NCI-H187 treated with DMSO at 0.1 percent for 48 hours (cell line): ENCODE results near the gene PRDM4.

Experiments used
- DNase-seq: peaks from one replicate; lab custom pipeline; 2025; lab: John Stamatoyannopoulos, UW

The PRDM4 gene

GRCh38 chr12:107760809-107761501 lies at the start of gene PRDM4:
PRDM4 (minus strand) TSS chr12:107761137; CDS start chr12:107760515, 622 bp downstream.
- peak; percentile 66 for DNase-seq

- no peak for DNase-seq
Measured at GRCh38 chr12:107807471-107808150, 46.7 kb upstream of the PRDM4 start.

GRCh38 chr12:107805488-107806180 lies 44.7 kb upstream of the PRDM4 start:
- no peak for DNase-seq

- no peak for DNase-seq
Measured at GRCh38 chr12:107803092-107803491, 42.2 kb upstream of the PRDM4 start.

GRCh38 chr12:107801150-107801549 lies 40.2 kb upstream of the PRDM4 start:
- no peak for DNase-seq

- DNase-seq = no peak
Measured at GRCh38 chr12:107798580-107798979, 37.6 kb upstream of the PRDM4 start.

DNA sequence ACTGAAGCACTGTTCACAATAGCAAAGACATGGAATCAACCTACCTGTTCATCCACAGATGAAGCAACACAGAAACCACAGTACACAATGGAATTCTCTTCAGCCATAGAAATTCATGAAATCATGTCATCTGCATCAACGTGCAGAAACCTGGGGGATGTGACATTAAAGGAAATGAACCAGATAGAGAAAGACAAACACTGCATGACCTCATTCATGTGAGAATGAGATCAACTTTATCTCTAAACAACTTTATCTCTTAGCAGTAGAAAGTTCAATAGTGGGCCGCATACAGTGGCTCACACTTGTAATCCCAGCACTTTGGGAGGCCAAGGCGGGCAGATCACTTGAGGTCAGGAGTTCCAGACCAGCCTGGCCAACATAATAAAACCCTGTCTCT lies 33.5 kb upstream of the PRDM4 start:
- no peak for DNase-seq

DNA sequence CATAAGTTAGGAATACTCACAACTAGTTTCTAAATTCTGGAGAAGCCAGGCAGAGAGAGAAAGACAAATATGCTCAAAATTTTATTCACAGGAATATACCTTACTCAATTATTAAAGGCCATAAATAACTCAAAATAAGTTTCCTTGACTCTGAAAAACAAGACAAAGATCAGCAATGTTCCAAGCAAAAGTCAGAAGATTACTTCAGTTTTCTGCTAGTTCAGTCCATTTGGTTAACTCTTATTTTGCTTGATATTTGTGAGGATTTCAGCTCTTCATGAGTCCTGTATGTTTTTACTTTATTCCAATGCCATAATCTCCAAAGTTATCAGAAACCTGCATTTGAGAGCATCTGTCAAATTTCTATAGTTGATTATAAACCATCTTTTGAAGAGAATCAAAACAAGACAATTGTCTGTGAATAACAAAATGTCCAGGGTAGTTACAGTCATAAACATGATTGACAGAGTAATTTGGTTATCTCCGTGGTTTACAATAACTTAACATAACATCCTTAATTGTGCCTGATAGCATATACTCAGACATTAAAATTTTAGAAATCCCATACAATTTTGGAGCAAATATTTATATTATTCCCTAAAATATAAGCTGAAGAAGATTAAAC lies 30.6 kb upstream of the PRDM4 start:
- no peak for DNase-seq

DNA sequence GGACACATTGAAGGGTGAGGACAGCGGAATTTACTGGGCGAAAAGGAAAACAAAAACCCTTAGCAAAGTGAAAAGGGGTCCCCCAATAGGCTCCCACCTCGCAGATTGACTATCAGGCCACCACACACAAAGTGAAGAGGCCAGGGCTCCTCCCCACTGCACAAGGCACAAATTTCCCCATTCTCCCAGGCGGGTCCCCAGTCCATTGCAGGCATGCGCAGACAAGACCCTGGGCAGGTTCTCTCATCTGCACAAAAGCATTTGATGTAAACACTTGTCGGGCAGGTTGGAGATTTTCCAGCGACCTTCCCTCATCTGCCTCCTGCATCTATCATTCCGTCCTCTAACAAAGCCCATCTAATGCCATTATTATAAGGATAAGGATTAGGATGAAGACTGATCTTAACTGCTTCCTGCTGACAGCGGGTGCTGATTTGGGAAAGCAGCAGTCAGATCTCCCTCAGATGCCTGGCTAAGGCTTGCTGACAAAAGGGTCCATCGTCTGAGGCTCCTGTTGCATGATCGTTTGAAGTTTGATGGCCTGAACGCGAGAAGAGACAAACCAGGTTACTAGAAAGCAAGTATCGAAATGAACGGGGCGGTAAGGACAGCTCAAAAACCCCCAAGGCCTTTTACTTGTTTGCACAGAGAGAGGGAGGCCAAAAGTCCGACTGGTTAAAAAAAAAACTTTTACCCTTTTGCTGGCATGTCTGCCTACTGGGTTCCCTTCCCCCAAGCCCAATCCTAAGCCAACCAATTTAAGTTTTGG lies 27.9 kb upstream of the PRDM4 start:
- DNase-seq = no peak

- no peak for DNase-seq
Measured at GRCh38 chr12:107788281-107788680, 27.3 kb upstream of the PRDM4 start.

- DNase-seq = no peak
Measured at GRCh38 chr12:107783406-107784376, 22.8 kb upstream of the PRDM4 start.

DNA sequence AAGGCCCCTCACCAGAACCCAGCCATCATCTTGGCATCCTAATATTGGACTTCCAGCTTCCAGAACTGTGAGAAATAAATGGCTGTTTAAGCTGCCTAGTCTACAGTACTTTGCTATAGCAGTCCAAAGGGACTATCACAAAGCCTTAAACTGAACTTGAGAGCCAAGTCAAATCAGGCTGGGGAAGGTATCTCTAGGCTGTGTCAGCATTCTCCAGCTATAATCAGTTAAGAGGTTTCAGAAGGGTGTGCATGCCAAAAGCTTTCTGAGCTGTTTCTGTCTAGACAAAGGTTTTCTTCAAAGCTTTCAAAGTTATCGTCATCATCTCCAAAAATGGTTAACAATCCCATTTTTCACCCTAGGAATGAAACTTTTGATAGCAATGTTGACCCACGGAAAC lies 21.1 kb upstream of the PRDM4 start:
- DNase-seq = no peak

- DNase-seq = no peak
Measured at GRCh38 chr12:107780298-107780697, 19.4 kb upstream of the PRDM4 start.

- DNase-seq = no peak
Measured at GRCh38 chr12:107779077-107779831, 18.3 kb upstream of the PRDM4 start.

DNA sequence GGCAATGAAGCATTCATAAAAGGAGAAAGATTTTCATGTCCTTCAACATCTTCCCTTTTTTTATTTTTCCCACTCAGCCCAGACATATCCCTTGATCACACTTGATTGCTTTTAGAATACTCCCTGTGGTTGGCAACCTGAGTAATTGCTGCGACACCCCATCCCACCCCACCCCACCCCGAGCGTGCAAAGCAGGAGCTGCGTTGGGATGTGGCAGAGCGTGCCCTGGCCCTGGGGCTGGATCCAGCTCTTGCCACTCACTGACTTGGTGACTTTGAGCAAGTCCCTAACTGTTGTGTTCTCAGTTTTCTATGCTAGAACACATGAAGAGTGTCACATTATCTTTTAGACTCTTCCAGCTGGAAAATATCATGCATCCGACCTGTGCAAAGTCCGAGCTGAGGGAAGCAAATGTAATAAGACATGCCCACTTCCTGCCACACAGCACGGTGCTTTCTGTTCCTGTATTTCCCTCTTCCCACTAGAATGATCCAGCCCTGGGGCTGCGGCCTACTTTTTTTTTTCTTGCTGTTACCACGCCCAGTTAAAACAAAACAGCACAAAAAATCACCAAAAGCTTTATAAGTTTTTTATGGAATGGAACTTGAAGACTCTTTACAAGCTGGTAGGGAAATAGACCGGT lies 17.6 kb upstream of the PRDM4 start:
- no peak for DNase-seq

DNA sequence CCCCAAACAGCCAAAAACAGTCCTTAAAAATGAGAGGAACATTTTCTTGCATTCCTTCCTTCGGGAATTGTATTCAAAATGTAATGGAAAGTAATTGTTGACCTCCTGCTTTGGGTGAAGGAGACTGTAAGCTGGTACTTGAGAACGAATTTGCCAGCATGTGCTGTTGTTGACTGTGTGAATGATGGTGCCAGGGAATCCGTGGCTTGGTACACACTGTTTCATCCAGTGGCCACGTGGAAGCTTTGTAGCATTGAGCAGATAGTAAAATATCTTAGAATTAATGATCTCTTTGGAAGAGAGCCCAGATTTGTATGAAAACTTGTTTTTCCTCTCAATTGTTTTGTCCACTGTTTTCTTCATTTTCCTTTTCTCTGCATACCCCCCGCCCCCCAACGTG lies 15.2 kb upstream of the PRDM4 start:
- no peak for DNase-seq

DNA sequence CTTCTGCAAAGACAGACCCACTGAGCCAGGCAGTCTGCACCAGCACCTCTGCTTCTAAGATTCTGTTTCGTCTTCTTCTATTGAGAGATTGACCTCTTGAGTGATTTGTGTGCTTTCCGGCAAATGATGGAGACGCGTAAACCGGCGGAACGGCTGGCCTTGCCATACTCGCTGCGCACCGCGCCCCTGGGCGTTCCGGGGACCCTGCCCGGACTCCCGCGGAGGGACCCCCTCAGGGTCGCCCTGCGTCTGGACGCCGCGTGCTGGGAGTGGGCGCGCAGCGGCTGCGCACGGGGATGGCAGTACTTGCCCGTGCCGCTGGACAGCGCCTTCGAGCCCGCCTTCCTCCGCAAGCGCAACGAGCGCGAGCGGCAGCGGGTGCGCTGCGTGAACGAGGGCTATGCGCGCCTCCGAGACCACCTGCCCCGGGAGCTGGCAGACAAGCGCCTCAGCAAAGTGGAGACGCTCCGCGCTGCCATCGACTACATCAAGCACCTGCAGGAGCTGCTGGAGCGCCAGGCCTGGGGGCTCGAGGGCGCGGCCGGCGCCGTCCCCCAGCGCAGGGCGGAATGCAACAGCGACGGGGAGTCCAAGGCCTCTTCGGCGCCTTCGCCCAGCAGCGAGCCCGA lies 14.3 kb upstream of the PRDM4 start:
- no peak for DNase-seq

- no peak for DNase-seq
Measured at GRCh38 chr12:107774349-107775029, 13.6 kb upstream of the PRDM4 start, which contains the start of gene ASCL4. ASCL4 (plus strand) TSS chr12:107774704; CDS start chr12:107775219, 515 bp downstream.
